Endothelial cell of hepatic sinusoid (primary cell): ENCODE measurements around the gene GINS3.

Experiments used
- in situ Hi-C: cut with HindIII; loops from 2 replicates; pipeline ENCODE4 v1.10.0; 2017; ENCODE audit warnings: low sequenced_read_pairs

Gene GINS3

GRCh38 chr16:58392215-58393137 lies at the start of gene GINS3:
GINS3 (plus strand) TSS chr16:58392471; CDS start chr16:58392602, 131 bp downstream.
- in situ Hi-C loops: no loop called here

DNA sequence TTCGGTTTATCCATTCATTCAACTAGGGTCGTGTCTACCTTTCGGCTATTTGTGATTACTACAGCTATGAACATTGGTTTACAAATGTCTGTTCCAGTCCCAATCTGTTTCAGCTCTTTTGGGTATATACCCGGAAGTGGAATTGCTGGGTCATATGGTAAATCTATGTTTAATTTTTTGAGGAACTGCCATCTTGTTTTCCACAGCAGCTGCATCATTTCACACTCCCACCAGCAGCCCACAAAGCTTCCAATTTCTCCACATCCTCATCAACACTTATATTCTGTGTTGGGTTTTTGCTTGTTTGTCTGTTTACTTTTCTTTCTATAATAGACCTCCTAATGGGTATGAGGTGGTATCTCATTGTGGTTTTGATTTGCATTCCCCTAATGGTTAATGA lies 48.7 kb upstream of the GINS3 start:
- in situ Hi-C loops: no loop called here

DNA sequence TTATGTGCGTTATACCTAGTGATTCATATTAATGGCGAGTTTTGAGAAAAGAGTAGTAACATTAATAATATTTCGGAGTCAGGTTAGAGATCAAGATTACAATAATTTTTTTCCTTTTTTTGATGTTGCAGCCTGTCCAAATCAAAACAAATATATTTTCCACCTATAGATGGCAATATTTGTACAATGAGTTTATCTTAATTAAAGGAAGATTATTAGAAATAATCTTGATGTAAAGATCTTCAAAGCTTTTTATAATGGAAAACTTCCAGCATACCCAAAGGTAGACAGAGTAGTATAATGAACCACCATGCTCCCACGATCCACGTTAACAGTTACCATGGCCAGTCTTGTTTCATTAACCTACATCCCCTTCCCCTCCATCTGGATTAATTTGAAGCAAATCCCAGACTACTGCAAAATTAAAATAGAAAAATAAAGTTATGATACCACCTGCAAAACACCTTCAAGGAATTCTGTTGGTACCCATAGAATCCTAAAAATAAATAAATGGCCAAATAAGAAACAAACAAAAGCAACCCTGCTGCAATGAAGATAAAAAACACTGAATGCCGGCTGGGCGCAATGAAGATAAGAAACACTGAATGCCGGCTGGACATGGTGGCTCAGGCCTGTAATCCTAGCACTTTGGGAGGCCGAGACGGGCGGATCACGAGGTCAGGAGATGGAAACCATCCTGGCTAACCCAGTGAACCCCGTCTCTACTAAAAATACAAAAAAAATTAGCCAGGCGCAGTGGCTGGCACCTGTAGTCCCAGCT lies 46.5 kb upstream of the GINS3 start:
- in situ Hi-C loops: no loop called here

- in situ Hi-C loops: no loop called here
Observed at GRCh38 chr16:58346831-58347371, 45.4 kb upstream of the GINS3 start.

- in situ Hi-C loops: no loop called here
Observed at GRCh38 chr16:58348986-58349385, 43.3 kb upstream of the GINS3 start.

- in situ Hi-C loops: loop anchor here (5.0 kb wide), 1 partner anchor 100 kb away; no protein-coding TSS in a partner anchor
Observed at GRCh38 chr16:58352690-58353089, 39.6 kb upstream of the GINS3 start.

DNA sequence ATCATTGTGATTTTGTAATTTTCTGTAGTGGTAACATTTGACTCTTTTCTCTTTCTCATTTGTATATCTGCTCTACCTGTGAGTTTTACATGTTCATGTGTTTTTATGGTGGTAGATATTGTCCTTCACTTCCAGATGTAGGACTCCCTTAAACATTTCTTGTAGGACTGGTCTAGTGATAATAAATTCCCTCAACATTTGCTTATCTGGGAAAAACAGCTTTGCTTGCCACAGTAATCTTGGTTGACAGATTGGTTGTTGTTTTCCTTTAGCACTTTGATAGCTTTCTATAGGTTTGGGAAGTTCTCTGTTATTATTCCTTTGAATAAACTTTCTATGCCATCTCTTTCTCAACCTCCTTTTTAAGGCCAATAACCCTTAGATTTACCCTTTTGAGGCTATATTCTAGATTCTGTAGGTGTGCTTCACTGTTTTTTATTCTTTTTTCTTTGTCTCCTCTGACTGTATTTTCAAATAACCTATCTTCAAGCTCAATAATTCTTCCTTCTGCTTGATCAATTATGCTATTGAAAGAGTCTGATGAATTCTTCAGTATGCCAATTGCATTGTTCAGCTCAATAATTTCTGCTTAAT lies 32.1 kb upstream of the GINS3 start:
- in situ Hi-C loops: no loop called here

- in situ Hi-C loops: no loop called here
Observed at GRCh38 chr16:58361726-58362125, 30.5 kb upstream of the GINS3 start.

- in situ Hi-C loops: no loop called here
Observed at GRCh38 chr16:58363746-58364393, 28.4 kb upstream of the GINS3 start.

DNA sequence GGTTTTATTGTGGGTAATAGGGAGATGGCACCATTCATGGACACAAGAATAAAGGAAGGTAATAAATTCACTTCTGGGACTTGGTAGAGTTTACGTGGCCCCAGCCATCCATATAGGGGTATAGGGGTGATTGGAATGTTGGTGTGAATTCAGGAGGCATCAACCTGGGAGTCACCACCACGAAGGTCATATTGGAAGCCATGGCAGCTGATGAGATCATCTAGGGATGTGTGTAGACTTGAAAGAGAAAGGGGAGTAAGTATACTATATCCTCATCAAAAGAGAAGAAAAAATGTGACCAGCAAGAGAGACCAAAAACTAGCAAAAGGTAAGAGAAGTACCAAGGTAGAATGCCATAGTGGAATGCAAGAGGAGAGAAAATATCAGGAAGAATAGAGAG lies 26.6 kb upstream of the GINS3 start:
- in situ Hi-C loops: no loop called here

GRCh38 chr16:58366247-58367031 lies 25.8 kb upstream of the GINS3 start:
- in situ Hi-C loops: no loop called here

DNA sequence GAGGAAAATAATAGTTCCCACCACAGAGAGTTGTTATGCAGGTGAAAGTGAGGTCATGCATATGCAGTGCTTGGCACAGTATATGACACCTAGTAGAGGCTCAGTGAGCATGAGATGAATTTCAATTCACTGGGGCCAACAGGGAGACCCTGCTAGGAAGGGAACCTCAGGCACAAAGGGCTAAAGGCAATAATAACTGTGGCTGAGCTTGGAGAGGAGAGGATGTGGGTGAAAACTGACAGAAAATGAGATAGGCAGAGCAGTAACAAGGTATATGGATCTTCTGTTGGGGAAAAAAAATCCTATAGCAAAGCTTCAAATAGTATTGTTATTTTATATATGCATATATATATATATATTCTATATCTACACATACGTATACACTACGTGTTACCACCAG lies 25.0 kb upstream of the GINS3 start:
- in situ Hi-C loops: no loop called here

GRCh38 chr16:58371841-58372240 lies 20.4 kb upstream of the GINS3 start:
- in situ Hi-C loops: no loop called here

DNA sequence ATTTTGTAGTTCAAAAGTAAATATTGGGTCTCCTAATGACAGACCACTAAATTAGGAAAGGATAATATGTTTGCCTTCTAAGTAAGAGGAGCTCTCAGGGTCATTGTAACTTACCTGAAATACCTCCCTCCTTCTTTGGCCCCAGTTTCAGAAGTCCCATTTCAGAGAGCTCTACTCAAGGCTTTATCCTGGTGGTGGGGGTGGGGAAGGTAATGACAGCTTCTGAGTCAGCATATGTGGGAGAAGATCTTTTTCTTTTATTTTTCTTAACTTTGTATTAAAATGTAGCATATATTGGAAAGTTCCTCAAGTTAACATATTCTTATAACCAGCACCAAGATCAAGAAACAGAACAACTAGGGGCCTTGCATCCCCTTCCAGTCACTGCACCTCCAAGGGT lies 16.9 kb upstream of the GINS3 start:
- in situ Hi-C loops: no loop called here

DNA sequence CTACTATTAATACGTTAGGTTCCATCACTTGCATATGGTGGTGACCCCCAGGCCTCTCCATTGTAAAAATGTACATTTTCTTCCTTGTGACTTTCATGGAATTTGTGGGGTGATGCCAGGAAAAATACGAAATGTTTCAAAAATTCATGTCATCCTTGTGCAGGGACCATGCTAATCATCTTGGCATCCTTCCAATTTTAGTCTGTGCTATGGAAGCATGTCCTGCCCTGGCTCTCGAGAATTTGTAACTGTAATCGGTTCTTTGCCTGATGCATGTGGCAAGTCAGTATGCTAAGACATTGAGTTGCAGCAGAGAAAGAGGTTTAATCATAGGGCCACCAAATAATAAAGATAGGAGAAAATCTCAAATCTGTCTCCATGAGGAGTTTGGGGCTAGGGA lies 14.3 kb upstream of the GINS3 start:
- in situ Hi-C loops: no loop called here

- in situ Hi-C loops: no loop called here
Observed at GRCh38 chr16:58378401-58378800, 13.9 kb upstream of the GINS3 start.

- in situ Hi-C loops: no loop called here
Observed at GRCh38 chr16:58379736-58380135, 12.5 kb upstream of the GINS3 start.

- in situ Hi-C loops: no loop called here
Observed at GRCh38 chr16:58381661-58382060, 10.6 kb upstream of the GINS3 start.

- in situ Hi-C loops: no loop called here
Observed at GRCh38 chr16:58384437-58385055, 7.7 kb upstream of the GINS3 start.
